IMR-90 (cell line): ENCODE data around the gene GAS6. TPM values are rescaled to one million over a fixed set of nuclear protein-coding genes. Genes with fewer than 3 reads are reported as not detected.

Experiments
- ATAC-seq: fragments of 200-7000 bp; cut with Tn5 transposase; 2 replicates; pipeline ENCODE4 v1.9.1; 2020; ENCODE audit warnings: low read depth, mild to moderate bottlenecking, moderate library complexity
- BruUV-seq: library from RNA; stranded (reverse); fragments of 400-500 nt; replicated peaks from 2 replicates; lab custom pipeline; 2021; lab: Mats Ljungman, UMichigan
- CTCF ChIA-PET: fragments of 300-600 bp; formaldehyde crosslinking; extraction: SDS; loops from one replicate; lab custom pipeline; 2021; ENCODE audit warnings: antibody characterized with exemption; lab: Yijun Ruan, JAX
- POLR2A ChIA-PET: fragments of 300-600 bp; sonication (Branson Sonifier 250); formaldehyde crosslinking; loops from one replicate; lab custom pipeline; 2022; ENCODE audit warnings: antibody characterized with exemption; ENCODE audit not compliant: unreplicated experiment; lab: Charles Lee
- DNase-seq: peaks from one replicate; pipeline ENCODE4 v3.0.0; 2013
- H2AFZ ChIP-seq: replicated peaks from 2 replicates; pipeline ENCODE3; 2013; ENCODE audit warnings: low read length, mild to moderate bottlenecking; ENCODE audit not compliant: poor library complexity
- H2AK5ac ChIP-seq: 2 replicates; pipeline ENCODE4 v1.6.1; 2013; ENCODE audit warnings: low read depth, low read length, inconsistent platforms
- H2AK9ac ChIP-seq: replicated peaks from 2 replicates; pipeline ENCODE3; 2013; ENCODE audit warnings: mild to moderate bottlenecking, low read depth, low read length, moderate library complexity; ENCODE audit not compliant: poor library complexity
- H2BK120ac ChIP-seq: 2 replicates; pipeline ENCODE4 v1.6.1; 2013; ENCODE audit warnings: low read depth, low read length, inconsistent platforms
- H2BK15ac ChIP-seq: 3 replicates; pipeline ENCODE4 v1.6.1; 2013; ENCODE audit warnings: low read depth, low read length, inconsistent platforms
- H2BK20ac ChIP-seq: 2 replicates; pipeline ENCODE4 v1.6.1; 2013; ENCODE audit warnings: low read depth, mild to moderate bottlenecking, inconsistent platforms, low read length, moderate library complexity
- H2BK5ac ChIP-seq: 2 replicates; pipeline ENCODE4 v1.6.1; 2013; ENCODE audit warnings: mild to moderate bottlenecking, low read depth, low read length, inconsistent platforms; ENCODE audit not compliant: poor library complexity, severe bottlenecking
- H3K14ac ChIP-seq: replicated peaks from 2 replicates; pipeline ENCODE4 v1.6.1; 2013; ENCODE audit warnings: low read depth, low read length, inconsistent platforms
- H3K18ac ChIP-seq: 2 replicates; pipeline ENCODE4 v1.6.1; 2013; ENCODE audit warnings: low read depth, low read length, control low read depth
- H3K23ac ChIP-seq: 2 replicates; pipeline ENCODE4 v1.6.1; 2013; ENCODE audit warnings: low read depth, low read length, inconsistent platforms
- H3K27ac ChIP-seq: 2 replicates; pipeline ENCODE4 v1.5.1; 2013; ENCODE audit warnings: mild to moderate bottlenecking, control low read depth, low read length; ENCODE audit not compliant: insufficient read depth
- H3K27me3 ChIP-seq: 2 replicates; pipeline ENCODE4 v1.6.1; 2013; ENCODE audit warnings: low read length; ENCODE audit not compliant: control insufficient read depth, insufficient read depth
- H3K36me3 ChIP-seq: 2 replicates; pipeline ENCODE4 v1.6.1; 2013; ENCODE audit warnings: low read length, mixed read lengths; ENCODE audit not compliant: control insufficient read depth, insufficient read depth
- H3K4ac ChIP-seq: 2 replicates; pipeline ENCODE4 v1.6.1; 2013; ENCODE audit warnings: low read depth, low read length, inconsistent platforms
- H3K4me1 ChIP-seq: 2 replicates; pipeline ENCODE4 v1.6.1; 2013; ENCODE audit warnings: low read length, mixed read lengths; ENCODE audit not compliant: control insufficient read depth, insufficient read depth
- H3K4me2 ChIP-seq: 2 replicates; pipeline ENCODE4 v1.6.1; 2013; ENCODE audit warnings: low read depth, mild to moderate bottlenecking, control low read depth, low read length, moderate library complexity
- H3K4me3 ChIP-seq: 2 replicates; pipeline ENCODE4 v1.5.1; 2013; ENCODE audit warnings: low read depth, mild to moderate bottlenecking, control low read depth, low read length, moderate library complexity; ENCODE audit not compliant: insufficient read depth
- H3K56ac ChIP-seq: 2 replicates; pipeline ENCODE4 v1.6.1; 2013; ENCODE audit warnings: low read length, inconsistent platforms; ENCODE audit not compliant: insufficient read depth; ENCODE audit errors: extremely low read depth
- H3K79me1 ChIP-seq, 2 experiments: 2 replicates each; pipeline ENCODE4 v1.6.1; 2013; ENCODE audit warnings: low read length in 2 of 2, inconsistent platforms in 1 of 2, low read depth in 1 of 2
- H3K9ac ChIP-seq: 2 replicates; pipeline ENCODE4 v1.6.1; 2013; ENCODE audit warnings: low read depth, low read length, control low read depth
- H3K9me1 ChIP-seq: 2 replicates; pipeline ENCODE4 v1.6.1; 2013; ENCODE audit warnings: low read length, inconsistent platforms; ENCODE audit not compliant: insufficient read depth
- H3K9me3 ChIP-seq: 2 replicates; pipeline ENCODE4 v1.6.1; 2013; ENCODE audit warnings: low read length; ENCODE audit not compliant: control insufficient read depth, insufficient read depth
- H4K20me1 ChIP-seq: 2 replicates; pipeline ENCODE4 v1.6.1; 2013; ENCODE audit warnings: low read length, inconsistent platforms; ENCODE audit not compliant: insufficient read depth
- H4K5ac ChIP-seq: 2 replicates; pipeline ENCODE4 v1.6.1; 2013; ENCODE audit warnings: mild to moderate bottlenecking, low read depth, low read length, control low read depth
- H4K8ac ChIP-seq, 2 experiments: 2 replicates each; pipeline ENCODE4 v1.6.1; 2013; ENCODE audit warnings: low read depth in 2 of 2, low read length in 2 of 2, control low read depth in 1 of 2, inconsistent platforms in 1 of 2
- H4K91ac ChIP-seq: 2 replicates; pipeline ENCODE4 v1.6.1; 2013; ENCODE audit warnings: low read depth, low read length, inconsistent platforms; ENCODE audit not compliant: insufficient read depth
- BHLHE40 ChIP-seq: fragments of 150-350 bp; IDR thresholded peaks from 2 replicates; pipeline ENCODE4 v1.6.1; 2016; ENCODE audit warnings: mild to moderate bottlenecking, low read depth, low read length
- CEBPB ChIP-seq: IDR thresholded peaks from 2 replicates; pipeline ENCODE4 v1.6.1; 2012; ENCODE audit warnings: low read depth, low read length, improper control_type of control experiment
- CHD1 ChIP-seq: IDR thresholded peaks from 2 replicates; pipeline ENCODE4 v1.6.1; 2012; ENCODE audit warnings: low read depth, low read length, improper control_type of control experiment
- MAFK ChIP-seq: IDR thresholded peaks from 2 replicates; pipeline ENCODE4 v1.6.1; 2012; ENCODE audit warnings: low read depth, low read length, improper control_type of control experiment
- MAZ ChIP-seq: IDR thresholded peaks from 2 replicates; pipeline ENCODE4 v1.6.1; 2012; ENCODE audit warnings: low read depth, mild to moderate bottlenecking, low read length, improper control_type of control experiment, moderate library complexity, borderline replicate concordance
- MXI1 ChIP-seq: IDR thresholded peaks from 2 replicates; pipeline ENCODE4 v1.6.1; 2012; ENCODE audit warnings: low read depth, mild to moderate bottlenecking, low read length, moderate library complexity, borderline replicate concordance
- NFE2L2 ChIP-seq: fragments of 150-350 bp; IDR thresholded peaks from 2 replicates; pipeline ENCODE4 v1.6.1; 2016; ENCODE audit warnings: low read depth, mild to moderate bottlenecking, low read length
- POLR2A ChIP-seq: IDR thresholded peaks from 2 replicates; pipeline ENCODE4 v1.6.1; 2012; ENCODE audit warnings: mild to moderate bottlenecking, low read depth, low read length
- RAD21 ChIP-seq: IDR thresholded peaks from 2 replicates; pipeline ENCODE4 v1.6.1; 2012; ENCODE audit warnings: low read length, improper control_type of control experiment
- RCOR1 ChIP-seq: IDR thresholded peaks from 2 replicates; pipeline ENCODE4 v1.6.1; 2012; ENCODE audit warnings: mild to moderate bottlenecking, low read length, improper control_type of control experiment; ENCODE audit not compliant: insufficient replicate concordance
- RFX5 ChIP-seq: IDR thresholded peaks from 2 replicates; pipeline ENCODE4 v1.8.0; 2012; ENCODE audit warnings: low read depth, mild to moderate bottlenecking, low read length, moderate library complexity
- SMC3 ChIP-seq: fragments of 150-350 bp; IDR thresholded peaks from 2 replicates; pipeline ENCODE4 v1.6.1; 2016; ENCODE audit warnings: low read depth, mild to moderate bottlenecking, antibody characterized with exemption, low read length, moderate library complexity
- WGBS, 2 experiments: methylation state at CpG; one replicate each; pipeline versions ENCODE4 v1.1.5 to v1.1.7; 2013; ENCODE audit warnings: missing lambda C conversion rate in 2 of 2; ENCODE audit not compliant: insufficient read length in 1 of 2; ENCODE audit errors: extremely low coverage in 2 of 2; 5-methylcytosine and 5-hydroxymethylcytosine counted together
- dilution Hi-C: fragments of 300-500 bp; cut with HindIII; formaldehyde crosslinking; loops from one replicate; pipeline ENCODE4 v1.14.3; 2018; ENCODE audit warnings: low sequenced_read_pairs; ENCODE audit not compliant: unreplicated experiment
- in situ Hi-C: fragments of 300-500 bp; cut with MboI; formaldehyde crosslinking; loops from 3 replicates; pipeline ENCODE4 v1.14.3; 2019; ENCODE audit warnings: low sequenced_read_pairs, inconsistent platforms, mixed read lengths
- intact Hi-C: fragments of 100-400 bp; cut with micrococcal nuclease; formaldehyde crosslinking; loops from 2 replicates; pipeline ENCODE4 v1.10.0; 2022
- polyA plus RNA-seq, 3 experiments: library from polyadenylated mRNA; depleted of rRNA; stranded (reverse); fragments of >200 nt; gene quantifications; 2 replicates each; pipeline ENCODE4 v1.2.3, GENCODE V29; 2012; ENCODE audit warnings: low replicate concordance in 1 of 3
- total RNA-seq: library from RNA; depleted of rRNA; stranded (reverse); fragments of >200 nt; gene quantifications from 2 replicates; pipeline ENCODE4 v1.2.3, GENCODE V29; 2012
- TF ChIP-seq, protein P1 (sequence below): fragments of 150-350 bp; IDR thresholded peaks from 2 replicates; pipeline ENCODE4 v1.6.1; 2016; ENCODE audit warnings: low read depth, mild to moderate bottlenecking, low read length, moderate library complexity, borderline replicate concordance
- TF ChIP-seq, protein P2 (sequence below): conservative IDR thresholded peaks from 2 replicates; pipeline ENCODE4 v1.5.1; 2012; ENCODE audit warnings: mild to moderate bottlenecking, low read depth, low read length, improper control_type of control experiment
- TF ChIP-seq, protein P3 (sequence below): fragments of 150-350 bp; IDR thresholded peaks from 2 replicates; pipeline ENCODE4 v1.6.1; 2017; ENCODE audit warnings: mild to moderate bottlenecking, antibody characterized with exemption, low read length, low read depth

GAS6 gene
- total and polyA plus RNA-seq, 2 of the 4 experiments (the other 2 are of a cell fraction): 220 to 823 TPM

DNA sequence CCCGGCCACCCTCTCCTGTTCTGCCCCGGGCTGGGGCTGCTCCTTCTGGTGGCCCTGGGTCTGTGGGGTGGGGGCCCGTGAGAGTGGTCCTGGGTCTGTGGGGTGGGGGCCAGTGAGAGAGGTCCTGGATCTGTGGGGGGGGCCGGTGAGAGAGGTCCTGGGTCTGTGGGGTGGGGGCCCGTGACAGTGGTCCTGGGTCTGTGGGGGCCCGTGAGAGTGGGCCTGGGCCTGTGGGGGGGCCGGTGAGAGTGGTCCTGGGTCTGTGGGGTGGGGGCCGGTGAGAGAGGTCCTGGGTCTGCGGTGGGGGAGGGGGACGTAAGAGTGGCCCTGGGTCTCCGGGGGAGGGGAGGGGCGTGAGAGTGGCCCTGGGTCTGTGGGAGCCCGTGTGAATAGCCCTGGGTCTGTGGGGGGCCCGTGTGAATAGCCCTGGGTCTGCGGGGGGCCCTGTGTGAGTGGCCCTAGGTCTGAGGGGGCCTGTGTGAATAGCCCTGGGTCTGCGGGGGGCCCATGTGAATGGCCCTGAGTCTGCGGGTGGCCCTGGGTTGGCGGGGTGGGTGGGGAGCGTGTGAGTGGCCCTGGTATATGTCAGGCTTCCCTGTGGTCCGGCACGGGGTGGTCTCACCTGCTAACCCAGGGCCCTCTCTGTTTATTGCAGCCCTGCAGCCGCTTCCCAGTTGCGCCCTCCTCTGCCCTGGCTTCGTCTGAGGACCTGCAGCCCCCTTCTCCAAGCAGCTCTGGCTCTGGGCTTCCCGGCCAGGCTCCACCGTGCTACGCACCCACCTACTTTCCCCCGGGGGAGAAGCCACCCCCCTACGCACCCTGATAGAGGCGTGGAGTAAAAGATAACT is 52.6 kb downstream of the GAS6 start:
- in situ Hi-C loops (no loop called here), dilution Hi-C loops (no loop called here), intact Hi-C loops (loop anchor here (10.0 kb wide), 1 partner anchor 213 kb away; no protein-coding TSS in a partner anchor)
- Histone ChIP-seq H3K4me1 (peaks cover 9% of the 10 kb centered on the region), H3K9me3 (peaks cover 17% of the 10 kb centered on the region), H4K20me1 (peaks cover 11% of the 10 kb centered on the region; the same call in 1 of the 2 replicates), H3K79me1 (peaks cover 0 to 28% of the 10 kb centered on the region in 2 experiments; a peak in 2 of 4 replicates), H3K4me3 (no peak overlapping the region), H3K4me2 (no peak overlapping the region), H3K9ac (no peak overlapping the region), H3K56ac (no peak overlapping the region), H2AK9ac (no peak overlapping the region), H3K27ac (no peak overlapping the region), H3K23ac (no peak overlapping the region), H2BK5ac (no peak overlapping the region), H4K8ac (no peak overlapping the region), H2AK5ac (no peak overlapping the region), H4K5ac (no peak overlapping the region), H3K9me1 (peaks cover 8% of the 10 kb centered on the region), H3K27me3 (no peaks in the 10 kb centered on the region), H3K36me3 (peaks cover 2% of the 10 kb centered on the region), H3K18ac (no peak overlapping the region), H2BK120ac (no peak overlapping the region), H2AFZ (no peak overlapping the region), H2BK15ac (no peak overlapping the region), H3K4ac (no peak overlapping the region), H2BK20ac (no peak overlapping the region), H3K14ac (no peak overlapping the region), H4K91ac (no peak overlapping the region)
- ATAC-seq: no peak
- 93% methylated on average over 3 of the region's 30 CpGs; no CpG with 5 or more reads in 1 of the 2 experiments for WGBS, 2 experiments
- no peak for DNase-seq
- POLR2A ChIA-PET: no interaction called here
- BruUV-seq: no TSS peak
- CTCF ChIA-PET: no interaction called here
- TF ChIP-seq RFX5: no peak
- TF ChIP-seq MAFK: no peak
- TF ChIP-seq RCOR1: no peak
- TF ChIP-seq RAD21: no peak
- TF ChIP-seq MXI1: no peak
- TF ChIP-seq MAZ: no peak
- TF ChIP-seq POLR2A: no peak
- TF ChIP-seq SMC3: no peak
- TF ChIP-seq, protein P1, sequence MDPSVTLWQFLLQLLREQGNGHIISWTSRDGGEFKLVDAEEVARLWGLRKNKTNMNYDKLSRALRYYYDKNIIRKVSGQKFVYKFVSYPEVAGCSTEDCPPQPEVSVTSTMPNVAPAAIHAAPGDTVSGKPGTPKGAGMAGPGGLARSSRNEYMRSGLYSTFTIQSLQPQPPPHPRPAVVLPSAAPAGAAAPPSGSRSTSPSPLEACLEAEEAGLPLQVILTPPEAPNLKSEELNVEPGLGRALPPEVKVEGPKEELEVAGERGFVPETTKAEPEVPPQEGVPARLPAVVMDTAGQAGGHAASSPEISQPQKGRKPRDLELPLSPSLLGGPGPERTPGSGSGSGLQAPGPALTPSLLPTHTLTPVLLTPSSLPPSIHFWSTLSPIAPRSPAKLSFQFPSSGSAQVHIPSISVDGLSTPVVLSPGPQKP: no peak
- no peak for TF ChIP-seq NFE2L2
- TF ChIP-seq, protein P2, sequence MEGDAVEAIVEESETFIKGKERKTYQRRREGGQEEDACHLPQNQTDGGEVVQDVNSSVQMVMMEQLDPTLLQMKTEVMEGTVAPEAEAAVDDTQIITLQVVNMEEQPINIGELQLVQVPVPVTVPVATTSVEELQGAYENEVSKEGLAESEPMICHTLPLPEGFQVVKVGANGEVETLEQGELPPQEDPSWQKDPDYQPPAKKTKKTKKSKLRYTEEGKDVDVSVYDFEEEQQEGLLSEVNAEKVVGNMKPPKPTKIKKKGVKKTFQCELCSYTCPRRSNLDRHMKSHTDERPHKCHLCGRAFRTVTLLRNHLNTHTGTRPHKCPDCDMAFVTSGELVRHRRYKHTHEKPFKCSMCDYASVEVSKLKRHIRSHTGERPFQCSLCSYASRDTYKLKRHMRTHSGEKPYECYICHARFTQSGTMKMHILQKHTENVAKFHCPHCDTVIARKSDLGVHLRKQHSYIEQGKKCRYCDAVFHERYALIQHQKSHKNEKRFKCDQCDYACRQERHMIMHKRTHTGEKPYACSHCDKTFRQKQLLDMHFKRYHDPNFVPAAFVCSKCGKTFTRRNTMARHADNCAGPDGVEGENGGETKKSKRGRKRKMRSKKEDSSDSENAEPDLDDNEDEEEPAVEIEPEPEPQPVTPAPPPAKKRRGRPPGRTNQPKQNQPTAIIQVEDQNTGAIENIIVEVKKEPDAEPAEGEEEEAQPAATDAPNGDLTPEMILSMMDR: no peak
- TF ChIP-seq, protein P3, sequence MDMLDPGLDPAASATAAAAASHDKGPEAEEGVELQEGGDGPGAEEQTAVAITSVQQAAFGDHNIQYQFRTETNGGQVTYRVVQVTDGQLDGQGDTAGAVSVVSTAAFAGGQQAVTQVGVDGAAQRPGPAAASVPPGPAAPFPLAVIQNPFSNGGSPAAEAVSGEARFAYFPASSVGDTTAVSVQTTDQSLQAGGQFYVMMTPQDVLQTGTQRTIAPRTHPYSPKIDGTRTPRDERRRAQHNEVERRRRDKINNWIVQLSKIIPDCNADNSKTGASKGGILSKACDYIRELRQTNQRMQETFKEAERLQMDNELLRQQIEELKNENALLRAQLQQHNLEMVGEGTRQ: no peak
- TF ChIP-seq CEBPB: no peak
- TF ChIP-seq CHD1: no peak
- no peak for TF ChIP-seq BHLHE40
